Epithelial cell of proximal tubule (primary cell): ENCODE data around the gene TMEM248. TPM values are rescaled to one million over a fixed set of nuclear protein-coding genes. Genes with fewer than 3 reads are reported as not detected.
"Not testable (repeated sequence)": the region's sequence is repeated elsewhere in the genome, so short reads cannot be mapped to it uniquely, and the experiment has no call there.

Experiments used
- DNase-seq: peaks from one replicate; pipeline ENCODE4 v3.0.0-alpha.2; 2011; ENCODE audit warnings: low read depth
- H3K4me3 ChIP-seq: 2 replicates; pipeline ENCODE4 v1.5.1; 2011; ENCODE audit warnings: low read depth, mild to moderate bottlenecking, low read length
- CTCF ChIP-seq: conservative IDR thresholded peaks from 2 replicates; pipeline ENCODE4 v1.5.1; 2012; ENCODE audit warnings: low read depth, mild to moderate bottlenecking, low read length
- total RNA-seq: library from RNA; depleted of rRNA; stranded (reverse); fragments of >200 nt; gene quantifications from 2 replicates; pipeline ENCODE4 v1.2.3, GENCODE V29; 2015

TMEM248 gene
- total RNA-seq, 1 donor from 2014 or later, result 58.6 TPM

- peak overlapping the region; percentile 73 for H3K4me3 ChIP-seq
- TF ChIP-seq CTCF, result peak; percentile 53
- peak; percentile 52 for DNase-seq
Measured at GRCh38 chr7:66994691-66995049, 73.6 kb downstream of the TMEM248 start.

GRCh38 chr7:66995050-66995776 lies 74.2 kb downstream of the TMEM248 start, which contains the start of gene SBDS:
Gene SBDS, minus strand, starts transcription at chr7:66995586. Its CDS starts 169 bp downstream, at chr7:66995417.
- H3K4me3 ChIP-seq, result peak within 1 kb of the TSS; percentile 73
- peak; percentile 94 for DNase-seq

- H3K4me3 ChIP-seq, result peak within 1 kb of the TSS; percentile 73
Measured at GRCh38 chr7:66996444-66997191, 75.6 kb downstream of the TMEM248 start, which contains the start of gene TYW1. Gene TYW1, plus strand, starts transcription at chr7:66996833. Its CDS starts 146 bp downstream, at chr7:66996979.

GRCh38 chr7:67000601-67001258 lies 79.7 kb downstream of the TMEM248 start:
- TF ChIP-seq CTCF, result peak; percentile 34
- not testable (repeated sequence) for H3K4me3 ChIP-seq, DNase-seq

More at GRCh38 chr7:66996444-66997191, 75.6 kb downstream of the TMEM248 start, which contains the start of gene TYW1:
- DNase-seq, result peak; percentile 82

GRCh38 chr7:67004145-67004544 lies 83.1 kb downstream of the TMEM248 start:
- not testable (repeated sequence) for H3K4me3 ChIP-seq, DNase-seq

GRCh38 chr7:67006965-67007364 lies 85.9 kb downstream of the TMEM248 start:
- TF ChIP-seq CTCF, result no peak
- no peak overlapping the region for H3K4me3 ChIP-seq
- DNase-seq, result no peak

Other genes starting within 250 kb of the TMEM248 start
- gene RABGEF1, start 180.5 kb upstream of the TMEM248 start, total RNA-seq, result 19.2 and 20.5 TPM in 2 replicates
- gene SBDS, start 74.4 kb downstream of the TMEM248 start, total RNA-seq, result 82.9 and 83.5 TPM in 2 replicates
- gene TYW1, start 75.6 kb downstream of the TMEM248 start, total RNA-seq, result 12.3 and 15.8 TPM in 2 replicates